ENCODE data around the gene PPAT.
"Not testable (repeated sequence)": the region's sequence is repeated elsewhere in the genome, so short reads cannot be mapped to it uniquely, and the experiment has no call there.

PPAT gene

GRCh38 chr4:56460085-56460484 is 24.7 kb upstream of the PPAT start:
- no peaks in the 10 kb centered on the region for H3K4me1 ChIP-seq (ENCODE audit: insufficient read depth, low read length)
- H3K9me3 ChIP-seq (ENCODE audit: control insufficient read depth, insufficient read depth, low read length), result no peaks in the 10 kb centered on the region
- peaks cover 25% of the 10 kb centered on the region for H3K36me3 ChIP-seq (ENCODE audit: insufficient read depth, low read length)
- no peak overlapping the region for H3K9ac ChIP-seq (ENCODE audit: low read depth, low read length)

DNA sequence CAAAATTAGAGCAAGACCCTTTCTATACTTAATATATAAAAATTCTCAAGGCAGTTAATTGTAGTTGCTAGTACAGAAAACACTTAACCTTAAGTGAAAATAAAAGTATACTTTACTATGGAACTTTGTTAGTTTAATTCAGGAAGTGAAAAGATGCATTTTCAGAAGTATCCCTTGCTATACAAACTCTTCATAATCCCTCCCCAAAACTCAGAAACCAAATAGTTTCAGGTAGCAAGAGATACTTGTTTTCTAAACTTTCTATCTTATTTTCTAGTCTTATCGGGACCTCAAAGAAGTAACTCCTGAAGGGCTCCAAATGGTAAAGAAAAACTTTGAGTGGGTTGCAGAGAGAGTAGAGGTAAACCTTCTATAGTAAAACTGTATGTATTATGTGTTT is 14.9 kb upstream of the PPAT start:
- H3K9ac ChIP-seq (ENCODE audit: low read depth, low read length), result no peak overlapping the region
- H3K9me3 ChIP-seq (ENCODE audit: control insufficient read depth, insufficient read depth, low read length), result no peaks in the 10 kb centered on the region
- peaks cover 22% of the 10 kb centered on the region for H3K36me3 ChIP-seq (ENCODE audit: insufficient read depth, low read length)
- no peaks in the 10 kb centered on the region for H3K4me1 ChIP-seq (ENCODE audit: insufficient read depth, low read length)

GRCh38 chr4:56449475-56449874 is 14.1 kb upstream of the PPAT start:
- H3K9ac ChIP-seq (ENCODE audit: low read depth, low read length); H3K9me3 ChIP-seq (ENCODE audit: control insufficient read depth, insufficient read depth, low read length); H3K4me1 ChIP-seq (ENCODE audit: insufficient read depth, low read length): not testable (repeated sequence)
- H3K36me3 ChIP-seq (ENCODE audit: insufficient read depth, low read length), result peaks cover 24% of the 10 kb centered on the region

- H3K9ac ChIP-seq (ENCODE audit: low read depth, low read length), result no peak overlapping the region
- no peaks in the 10 kb centered on the region for H3K4me1 ChIP-seq (ENCODE audit: insufficient read depth, low read length)
- no peaks in the 10 kb centered on the region for H3K9me3 ChIP-seq (ENCODE audit: control insufficient read depth, insufficient read depth, low read length)
- peaks cover 17% of the 10 kb centered on the region for H3K36me3 ChIP-seq (ENCODE audit: insufficient read depth, low read length)
Measured at GRCh38 chr4:56448301-56448700, 12.9 kb upstream of the PPAT start.

GRCh38 chr4:56445699-56446098 is 10.3 kb upstream of the PPAT start:
- Histone ChIP-seq H3K4me1 (ENCODE audit: insufficient read depth, low read length) (no peaks in the 10 kb centered on the region), H3K36me3 (ENCODE audit: insufficient read depth, low read length) (peaks cover 20% of the 10 kb centered on the region), H3K9ac (ENCODE audit: low read depth, low read length) (no peak overlapping the region), H3K9me3 (ENCODE audit: control insufficient read depth, insufficient read depth, low read length) (no peaks in the 10 kb centered on the region)

GRCh38 chr4:56444719-56445118 is 9.3 kb upstream of the PPAT start:
- Histone ChIP-seq H3K4me1 (ENCODE audit: insufficient read depth, low read length) (no peaks in the 10 kb centered on the region), H3K9me3 (ENCODE audit: control insufficient read depth, insufficient read depth, low read length) (no peaks in the 10 kb centered on the region), H3K36me3 (ENCODE audit: insufficient read depth, low read length) (peaks cover 20% of the 10 kb centered on the region), H3K9ac (ENCODE audit: low read depth, low read length) (no peak overlapping the region)

GRCh38 chr4:56440983-56441382 is 5.6 kb upstream of the PPAT start:
- peaks cover 3% of the 10 kb centered on the region; the same call in 1 of the 2 replicates for H3K4me1 ChIP-seq (ENCODE audit: insufficient read depth, low read length)
- H3K9me3 ChIP-seq (ENCODE audit: control insufficient read depth, insufficient read depth, low read length), result no peaks in the 10 kb centered on the region
- H3K36me3 ChIP-seq (ENCODE audit: insufficient read depth, low read length), result peaks cover 17% of the 10 kb centered on the region
- no peak overlapping the region for H3K9ac ChIP-seq (ENCODE audit: low read depth, low read length)

DNA sequence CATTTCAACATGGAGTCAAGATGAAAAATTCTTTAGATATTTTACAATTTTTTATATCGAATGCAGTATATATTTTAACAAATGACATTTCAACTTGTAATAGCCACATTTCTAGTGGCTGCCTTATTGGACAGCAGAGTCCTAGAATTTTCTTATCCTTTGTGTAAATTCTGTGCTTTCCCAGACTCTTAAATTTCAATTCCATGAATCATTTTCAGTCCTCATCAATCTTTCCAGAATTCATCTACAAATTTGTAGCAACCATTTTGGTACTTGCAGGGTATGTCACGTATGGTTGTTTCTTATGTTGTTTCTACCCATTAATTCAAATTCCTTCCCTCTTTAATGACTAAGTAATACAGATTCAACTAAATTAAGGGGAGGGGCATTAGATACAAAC is 3.4 kb upstream of the PPAT start:
- peaks cover 9% of the 10 kb centered on the region; the same call in 1 of the 2 replicates for H3K36me3 ChIP-seq (ENCODE audit: insufficient read depth, low read length)
- H3K4me1 ChIP-seq (ENCODE audit: insufficient read depth, low read length), result peaks cover 3% of the 10 kb centered on the region; the same call in 1 of the 2 replicates
- H3K9me3 ChIP-seq (ENCODE audit: control insufficient read depth, insufficient read depth, low read length), result no peaks in the 10 kb centered on the region
- no peak overlapping the region for H3K9ac ChIP-seq (ENCODE audit: low read depth, low read length)

DNA sequence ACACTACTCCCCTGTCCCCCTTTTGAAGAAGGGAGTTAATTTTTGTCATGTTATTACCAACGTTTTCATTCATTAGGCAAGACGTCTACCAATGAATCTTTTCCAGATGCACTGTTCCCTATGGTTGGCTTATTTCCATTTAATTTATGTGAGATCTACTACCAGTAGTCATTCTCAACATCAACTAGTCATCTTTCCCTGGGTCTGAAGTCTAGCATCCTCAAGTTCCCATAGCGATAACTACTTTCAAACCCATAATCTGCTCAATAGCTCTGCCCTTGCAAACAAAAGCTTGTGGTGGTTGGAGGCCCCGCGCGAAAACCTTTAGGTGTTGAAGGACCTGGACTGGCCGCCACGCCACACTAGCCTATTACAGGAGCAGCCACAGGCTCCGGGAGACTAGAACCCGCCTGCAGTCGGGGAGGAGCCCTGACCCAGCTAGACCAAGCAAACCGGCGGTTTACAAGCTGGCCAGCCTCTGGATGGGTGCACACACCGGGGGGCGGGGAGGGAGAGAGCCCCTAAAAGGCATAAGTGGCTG is 746 bp downstream of the PPAT start:
- no peaks in the 10 kb centered on the region for H3K36me3 ChIP-seq (ENCODE audit: insufficient read depth, low read length)
- H3K4me1 ChIP-seq (ENCODE audit: insufficient read depth, low read length), result peaks cover 3% of the 10 kb centered on the region; the same call in 1 of the 2 replicates
- no peaks in the 10 kb centered on the region for H3K9me3 ChIP-seq (ENCODE audit: control insufficient read depth, insufficient read depth, low read length)
- peak overlapping the region; percentile 61 for H3K9ac ChIP-seq (ENCODE audit: low read depth, low read length)

DNA sequence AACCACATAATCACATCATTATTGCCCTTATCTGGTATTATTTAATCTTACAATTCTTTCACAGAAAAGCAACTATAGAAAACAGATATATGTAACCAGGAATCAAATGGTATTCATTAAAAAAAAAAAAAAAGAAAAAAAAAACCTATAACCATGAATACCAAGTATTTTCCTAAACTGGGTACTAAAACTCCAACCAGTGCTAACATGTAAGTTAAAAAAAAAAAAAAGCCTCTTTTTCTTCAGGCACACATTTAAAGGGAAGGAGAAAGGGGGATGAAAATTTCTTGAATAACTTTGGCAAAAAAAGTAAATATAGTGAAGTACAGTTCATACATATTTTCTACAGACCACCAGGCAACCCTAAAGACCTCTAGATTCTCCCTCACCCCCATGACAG is 2.1 kb downstream of the PPAT start:
- Histone ChIP-seq H3K4me1 (ENCODE audit: insufficient read depth, low read length) (peaks cover 3% of the 10 kb centered on the region; the same call in 1 of the 2 replicates), H3K9me3 (ENCODE audit: control insufficient read depth, insufficient read depth, low read length) (no peaks in the 10 kb centered on the region), H3K9ac (ENCODE audit: low read depth, low read length) (peak overlapping the region; percentile 61), H3K36me3 (ENCODE audit: insufficient read depth, low read length) (no peaks in the 10 kb centered on the region)

DNA sequence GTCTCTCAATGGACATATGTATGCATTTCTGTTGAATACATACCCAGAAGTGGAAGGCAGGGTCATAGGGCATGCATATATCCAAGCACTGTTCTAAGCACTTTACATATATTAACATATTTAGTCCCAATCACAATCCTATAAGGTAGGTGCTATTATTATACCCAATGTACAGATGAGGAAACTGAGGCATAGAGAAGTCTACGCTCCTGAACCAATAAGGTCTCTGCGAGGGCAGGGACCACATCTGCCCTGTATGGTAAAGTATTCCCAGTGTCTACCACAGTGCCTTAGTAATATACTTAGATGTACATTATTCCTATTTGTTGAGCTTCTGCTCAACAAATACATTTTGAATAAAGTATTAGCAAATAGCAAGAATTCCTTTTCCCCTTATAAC is 5.2 kb downstream of the PPAT start:
- H3K4me1 ChIP-seq (ENCODE audit: insufficient read depth, low read length), result peaks cover 8% of the 10 kb centered on the region
- H3K9me3 ChIP-seq (ENCODE audit: control insufficient read depth, insufficient read depth, low read length), result no peaks in the 10 kb centered on the region
- H3K9ac ChIP-seq (ENCODE audit: low read depth, low read length), result no peak overlapping the region
- H3K36me3 ChIP-seq (ENCODE audit: insufficient read depth, low read length), result no peaks in the 10 kb centered on the region

- H3K9ac ChIP-seq (ENCODE audit: low read depth, low read length), result no peak overlapping the region
- no peaks in the 10 kb centered on the region for H3K36me3 ChIP-seq (ENCODE audit: insufficient read depth, low read length)
- H3K4me1 ChIP-seq (ENCODE audit: insufficient read depth, low read length), result peaks cover 14% of the 10 kb centered on the region
- no peaks in the 10 kb centered on the region for H3K9me3 ChIP-seq (ENCODE audit: control insufficient read depth, insufficient read depth, low read length)
Measured at GRCh38 chr4:56427179-56427578, 8.2 kb downstream of the PPAT start.

- H3K4me1 ChIP-seq (ENCODE audit: insufficient read depth, low read length), result peaks cover 14% of the 10 kb centered on the region
- no peaks in the 10 kb centered on the region for H3K9me3 ChIP-seq (ENCODE audit: control insufficient read depth, insufficient read depth, low read length)
- H3K36me3 ChIP-seq (ENCODE audit: insufficient read depth, low read length), result no peaks in the 10 kb centered on the region
- H3K9ac ChIP-seq (ENCODE audit: low read depth, low read length), result no peak overlapping the region
Measured at GRCh38 chr4:56426273-56426672, 9.1 kb downstream of the PPAT start.

GRCh38 chr4:56425518-56425917 is 9.9 kb downstream of the PPAT start:
- H3K36me3 ChIP-seq (ENCODE audit: insufficient read depth, low read length), result no peaks in the 10 kb centered on the region
- H3K9me3 ChIP-seq (ENCODE audit: control insufficient read depth, insufficient read depth, low read length), result 0 out of 2 replicates have a peak, but pooled peaks cover 3% of the 10 kb centered on the region
- no peak overlapping the region for H3K9ac ChIP-seq (ENCODE audit: low read depth, low read length)
- peaks cover 14% of the 10 kb centered on the region for H3K4me1 ChIP-seq (ENCODE audit: insufficient read depth, low read length)

DNA sequence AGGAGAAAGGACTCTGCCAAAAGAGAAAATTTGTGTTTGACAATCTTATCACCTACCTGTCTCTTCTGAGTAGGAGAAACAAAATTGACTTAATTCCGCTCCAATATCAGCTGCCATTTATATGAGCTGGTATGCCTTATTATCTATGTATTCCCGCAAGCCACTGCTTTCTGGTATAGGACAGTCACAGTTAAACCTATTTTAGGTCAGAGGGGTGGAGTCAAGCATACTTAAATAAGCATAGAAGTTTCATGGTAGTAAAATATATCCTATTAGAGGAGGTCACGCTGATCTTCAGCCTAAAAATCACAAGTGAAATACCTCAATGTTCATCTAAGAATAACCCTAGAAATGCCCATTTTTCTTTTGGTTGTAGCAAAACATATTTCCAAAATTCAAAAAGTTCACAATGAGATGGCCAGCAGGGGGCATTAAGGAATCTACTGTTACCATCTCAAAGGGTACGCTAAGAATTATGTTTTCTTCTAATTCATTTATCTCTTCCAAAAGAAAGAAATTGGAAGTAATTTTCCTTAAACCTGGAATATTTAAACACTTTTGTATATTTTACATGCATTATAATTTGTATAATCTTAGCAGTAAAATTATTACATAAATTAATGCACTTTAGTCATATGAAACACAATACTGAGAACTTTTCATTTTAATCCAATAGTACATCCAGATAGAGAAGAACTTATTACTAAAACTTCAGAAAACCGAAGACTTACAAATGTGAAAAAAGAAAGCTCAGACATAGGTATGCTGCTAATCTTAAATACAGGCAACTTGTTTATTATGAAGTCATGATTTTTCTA is 10.5 kb downstream of the PPAT start:
- Histone ChIP-seq H3K9me3 (ENCODE audit: control insufficient read depth, insufficient read depth, low read length) (0 out of 2 replicates have a peak, but pooled peaks cover 3% of the 10 kb centered on the region), H3K36me3 (ENCODE audit: insufficient read depth, low read length) (no peaks in the 10 kb centered on the region), H3K9ac (ENCODE audit: low read depth, low read length) (no peak overlapping the region), H3K4me1 (ENCODE audit: insufficient read depth, low read length) (peaks cover 14% of the 10 kb centered on the region)
